Adrenal gland (tissue), 12 donors: Measurements from ENCODE around the gene PCGF6. TPM values are rescaled to one million over a fixed set of nuclear protein-coding genes. Genes with fewer than 3 reads are reported as not detected.
A peak's percentile ranks its signal among the peaks of the same experiment; 100 is the strongest.

Experiments
- DNase-seq, 7 donors: peaks; one replicate each; pipeline ENCODE4 v3.0.0-alpha.2; 2019 to 2020
- H3K27ac ChIP-seq, 5 donors: fragments of 200-600 bp; sonication (generic) in 4 of 5; 1 replicate in 3 of 5; 2 replicates in 2 of 5; pipeline versions ENCODE4 v1.5.1 to v1.8.0; 2016 to 2020; ENCODE audit warnings: mild to moderate bottlenecking in 1 of 5
- H3K27me3 ChIP-seq: fragments of 200-600 bp; 2 replicates; pipeline ENCODE4 v1.8.0; 2021
- H3K36me3 ChIP-seq, 2 donors: fragments of 200-600 bp; replicated peaks in 1 of 2; 1 replicate in 1 of 2; 2 replicates in 1 of 2; pipeline versions ENCODE4 v1.5.1 to v1.8.0; 2018 to 2022
- H3K4me1 ChIP-seq, 2 donors: fragments of 200-600 bp; replicated peaks in 1 of 2; 1 replicate in 1 of 2; 2 replicates in 1 of 2; pipeline versions ENCODE4 v1.5.1 to v1.8.0; 2018 to 2021
- H3K4me3 ChIP-seq, 4 donors: fragments of 200-600 bp; sonication (generic) in 3 of 4; one replicate each; pipeline ENCODE4 v1.5.1; 2016 to 2018
- H3K9me3 ChIP-seq, 3 donors: fragments of 200-600 bp; sonication (generic) in 1 of 3; replicated peaks in 1 of 3; 1 replicate in 2 of 3; 2 replicates in 1 of 3; pipeline versions ENCODE4 v1.5.1 to v1.8.0; 2016 to 2021
- POLR2A ChIP-seq, 2 donors: fragments of 450-650 bp; IDR thresholded peaks; one replicate each; pipeline ENCODE4 v1.6.1; 2017; ENCODE audit warnings: antibody characterized with exemption in 2 of 2, mild to moderate bottlenecking in 2 of 2, moderate library complexity in 1 of 2
- WGBS, 4 donors: extraction: QIAGEN DNeasy Blood & Tissue Kit in 2 of 4; methylation state at CpG; one replicate each; pipeline versions ENCODE4 v1.1.5 to v1.1.7; 2013 to 2017; 5-methylcytosine and 5-hydroxymethylcytosine counted together
- intact Hi-C, 2 donors: fragments of 100-400 bp; cut with DNase I; formaldehyde crosslinking; loops; one replicate each; pipeline versions ENCODE4 v1.14.1 to v1.15.0; 2022 to 2023
- polyA plus RNA-seq, 3 donors: library from polyadenylated mRNA; stranded (reverse); fragments of 200-250 nt in 2 of 3; fragments of 350-450 nt in 1 of 3; fragmentation: Illumina TruSeq in 1 of 3; extraction: RNeasy Lipid Tissue Mini Kit (QIAGEN cat#74804) in 1 of 3; gene quantifications; one replicate each; pipeline ENCODE4 v1.2.3, GENCODE V29; 2013 to 2014
- total RNA-seq, 9 donors: library from RNA; depleted of rRNA in 4 of 9; stranded (reverse); fragments of >200 nt in 4 of 9; fragments of 120-200 nt in 1 of 9; fragmentation: NEBNext Ultra II Directional in 1 of 9; extraction: Animal tissue kit (Norgen Biotek cat#: 25700) in 1 of 9; gene quantifications; one replicate each; pipeline versions ENCODE4 v1.1.0 to v1.2.4, GENCODE V29; 2013 to 2023
- TF ChIP-seq, protein P1 (sequence below), 6 experiments: fragments of 450-650 bp in 4 of 6; fragments of 200-600 bp in 2 of 6; sonication (generic) in 1 of 6; IDR thresholded peaks; 1 replicate in 5 of 6; 2 replicates in 1 of 6; pipeline versions ENCODE4 v1.5.1 to v1.8.0; 2016 to 2021; ENCODE audit warnings: antibody characterized with exemption in 6 of 6, mild to moderate bottlenecking in 2 of 6, moderate library complexity in 1 of 6
- donor health status: healthy with polysubstance abuse.
- donor health status: Bipolar disorder and iron deficiency.
- donor health status: DM: yes; HTN: yes; CAD: no.
- donor health status: DM: no; HTN: no; CAD: no.
- donor health status: DM: no; HTN: no; CAD: no.
- donor health status: DM: yes; HTN: yes; CAD: no.

PCGF6 gene
- total and polyA plus RNA-seq, 12 donors = 3.1 to 12.3 (median 7.3) TPM

DNA sequence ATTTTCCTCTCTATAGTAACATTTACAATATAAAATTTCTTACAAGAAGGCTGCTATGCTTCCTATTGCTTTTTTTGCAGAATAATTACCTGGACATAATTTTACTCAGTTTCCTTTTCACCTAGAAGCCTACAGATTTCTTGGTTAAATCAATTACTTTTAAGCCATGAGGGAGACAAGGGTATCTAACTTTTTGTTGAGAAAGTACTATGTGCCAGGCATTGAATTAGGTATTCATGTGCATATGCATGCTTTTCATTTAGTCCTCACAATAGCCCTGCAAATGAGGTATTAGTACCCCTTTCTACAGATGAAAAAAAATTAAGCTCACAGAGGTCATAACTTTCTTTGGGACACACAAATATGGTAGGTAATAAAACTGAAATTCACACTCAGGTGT is 16.4 kb downstream of the PCGF6 start:
- H3K27me3 ChIP-seq = no peaks in the 10 kb centered on the region
- peaks cover 0 to 39% of the 10 kb centered on the region in 2 donors for H3K36me3 ChIP-seq
- intact Hi-C loops = no loop called here
- TF ChIP-seq POLR2A (IDR thresholded peaks at IDR 0.05) = no peak
- TF ChIP-seq, protein P1, sequence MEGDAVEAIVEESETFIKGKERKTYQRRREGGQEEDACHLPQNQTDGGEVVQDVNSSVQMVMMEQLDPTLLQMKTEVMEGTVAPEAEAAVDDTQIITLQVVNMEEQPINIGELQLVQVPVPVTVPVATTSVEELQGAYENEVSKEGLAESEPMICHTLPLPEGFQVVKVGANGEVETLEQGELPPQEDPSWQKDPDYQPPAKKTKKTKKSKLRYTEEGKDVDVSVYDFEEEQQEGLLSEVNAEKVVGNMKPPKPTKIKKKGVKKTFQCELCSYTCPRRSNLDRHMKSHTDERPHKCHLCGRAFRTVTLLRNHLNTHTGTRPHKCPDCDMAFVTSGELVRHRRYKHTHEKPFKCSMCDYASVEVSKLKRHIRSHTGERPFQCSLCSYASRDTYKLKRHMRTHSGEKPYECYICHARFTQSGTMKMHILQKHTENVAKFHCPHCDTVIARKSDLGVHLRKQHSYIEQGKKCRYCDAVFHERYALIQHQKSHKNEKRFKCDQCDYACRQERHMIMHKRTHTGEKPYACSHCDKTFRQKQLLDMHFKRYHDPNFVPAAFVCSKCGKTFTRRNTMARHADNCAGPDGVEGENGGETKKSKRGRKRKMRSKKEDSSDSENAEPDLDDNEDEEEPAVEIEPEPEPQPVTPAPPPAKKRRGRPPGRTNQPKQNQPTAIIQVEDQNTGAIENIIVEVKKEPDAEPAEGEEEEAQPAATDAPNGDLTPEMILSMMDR (IDR thresholded peaks at IDR 0.05) = no peak
- no peak overlapping the region for H3K4me3 ChIP-seq
- H3K27ac ChIP-seq = no peak overlapping the region
- H3K9me3 ChIP-seq = no peaks in the 10 kb centered on the region
- no peaks in the 10 kb centered on the region for H3K4me1 ChIP-seq
- DNase-seq = no peak

DNA sequence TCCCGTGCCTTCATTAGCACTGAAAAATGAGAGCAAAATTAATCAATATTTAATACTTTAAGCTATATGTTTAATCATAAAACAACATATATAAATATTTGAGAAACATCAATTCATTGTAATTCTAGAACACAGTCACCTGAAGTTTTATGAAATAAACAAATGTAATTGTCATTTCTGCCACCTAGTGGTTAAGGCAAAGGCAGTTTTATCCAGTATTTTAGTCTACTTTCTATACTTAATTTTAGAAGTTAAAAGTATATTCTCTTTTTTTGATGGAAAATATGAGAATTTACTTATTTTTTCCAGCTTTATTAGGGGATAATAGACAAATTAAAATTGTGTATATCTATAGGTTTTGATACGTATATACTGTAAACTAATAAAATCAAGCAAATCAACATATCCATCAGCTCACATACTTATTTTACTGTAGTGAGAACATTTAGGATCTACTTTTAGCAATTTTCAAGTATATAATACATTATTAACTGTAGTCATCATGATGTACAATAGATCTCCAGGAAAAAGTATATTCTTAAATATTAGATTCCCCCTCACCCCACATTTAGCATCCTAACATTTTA is 16.9 kb downstream of the PCGF6 start:
- Histone ChIP-seq H3K36me3 (peaks cover 0 to 36% of the 10 kb centered on the region in 2 donors), H3K27me3 (no peaks in the 10 kb centered on the region), H3K4me3 (no peak overlapping the region), H3K4me1 (no peaks in the 10 kb centered on the region), H3K27ac (no peak overlapping the region), H3K9me3 (no peaks in the 10 kb centered on the region)
- no peak for DNase-seq
- intact Hi-C loops = no loop called here
- TF ChIP-seq, protein P1 (IDR thresholded peaks at IDR 0.05) = peak; percentile 38 to 73 (median 52)
- TF ChIP-seq POLR2A (IDR thresholded peaks at IDR 0.05) = no peak
- WGBS, 4 donors = 76 to 84% (median 80%) methylated on average over 2 of the region's 2 CpGs

DNA sequence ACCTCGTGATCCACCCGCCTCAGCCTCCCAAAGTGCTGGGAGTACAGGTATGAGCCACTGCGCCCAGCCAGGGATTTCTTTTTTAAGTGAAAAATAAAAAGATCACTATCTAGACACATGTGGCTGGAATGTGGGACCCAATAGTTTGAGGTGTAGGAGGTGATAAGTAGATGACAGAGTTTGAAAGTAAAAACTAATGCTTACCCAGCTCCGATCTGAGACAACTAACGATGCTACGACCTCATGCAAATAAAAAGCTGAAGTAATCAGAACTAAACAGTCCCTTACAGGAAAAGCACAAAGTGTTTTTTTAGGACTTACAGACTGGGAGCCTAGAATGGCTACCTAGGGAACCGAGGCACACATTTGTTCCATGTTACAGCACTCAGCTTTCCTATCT is 23.0 kb downstream of the PCGF6 start:
- TF ChIP-seq, protein P1 (IDR thresholded peaks at IDR 0.05) = no peak
- no peak for TF ChIP-seq POLR2A (IDR thresholded peaks at IDR 0.05)
- Histone ChIP-seq H3K27ac (no peak overlapping the region), H3K36me3 (peaks cover 0 to 56% of the 10 kb centered on the region in 2 donors), H3K27me3 (no peaks in the 10 kb centered on the region), H3K9me3 (no peaks in the 10 kb centered on the region), H3K4me1 (no peaks in the 10 kb centered on the region), H3K4me3 (no peak overlapping the region)
- intact Hi-C loops = no loop called here
- DNase-seq = peak in 1 of 7 donors; percentile 9
- 90 to 99% (median 98%) methylated on average over 7 of the region's 7 CpGs for WGBS, 4 donors

DNA sequence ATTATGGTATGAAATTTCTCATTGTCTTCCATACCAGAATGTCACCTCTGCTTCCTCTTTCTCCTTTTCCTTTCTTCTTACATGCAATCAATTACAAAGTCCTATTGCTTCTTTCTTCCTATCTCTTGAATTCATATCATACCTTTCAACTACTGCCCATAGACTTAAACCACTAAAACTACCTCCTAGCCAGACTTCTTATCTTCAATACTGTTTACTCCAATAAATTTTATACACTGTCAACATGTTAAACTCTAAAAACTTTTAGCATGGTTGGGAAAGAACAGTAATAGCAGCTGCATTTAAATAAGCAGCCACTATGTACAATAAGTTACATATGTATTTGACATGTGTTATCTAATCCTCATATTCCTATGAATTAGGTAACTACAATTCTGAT is 34.9 kb downstream of the PCGF6 start:
- Histone ChIP-seq H3K9me3 (no peaks in the 10 kb centered on the region), H3K36me3 (peaks cover 0 to 38% of the 10 kb centered on the region in 2 donors)
- intact Hi-C loops = no loop called here

More for the DNA sequence above, 34.9 kb downstream of the PCGF6 start:
- no peak for DNase-seq
- Histone ChIP-seq H3K4me1 (no peaks in the 10 kb centered on the region), H3K27ac (no peak overlapping the region), H3K27me3 (no peaks in the 10 kb centered on the region), H3K4me3 (no peak overlapping the region)
- TF ChIP-seq, protein P1 (IDR thresholded peaks at IDR 0.05) = no peak
- TF ChIP-seq POLR2A (IDR thresholded peaks at IDR 0.05) = no peak
